Left cardiac atrium (tissue), 4 donors: Measurements from ENCODE around the gene FUOM. TPM values are rescaled to one million over a fixed set of nuclear protein-coding genes. Genes with fewer than 3 reads are reported as not detected.
A peak's percentile ranks its signal among the peaks of the same experiment; 100 is the strongest.

Experiments used
- ATAC-seq, 2 donors: fragments of 200-7000 bp; cut with Tn5 transposase; one replicate each; pipeline ENCODE4 v1.9.1; 2020; ENCODE audit warnings: mild to moderate bottlenecking in 2 of 2, moderate library complexity in 2 of 2
- DNase-seq: peaks from one replicate; pipeline ENCODE4 v3.0.0-alpha.2; 2020
- intact Hi-C, 2 donors: fragments of 100-400 bp; cut with DNase I; formaldehyde crosslinking; loops; one replicate each; pipeline versions ENCODE4 v1.14.1 to v1.15.1; 2022 to 2023
- total RNA-seq, 2 donors: library from RNA; stranded (reverse); fragmentation: NEBNext Ultra II Directional; extraction: Animal tissue kit (Norgen Biotek cat#: 25700); gene quantifications; one replicate each; pipeline ENCODE4 v1.2.1, GENCODE V29; 2021
- donor health status: DM: no; HTN: yes; CAD: no.
- donor health status: DM: no; HTN: yes; CAD: no; lungs with severe emphysema.
- donor health status: DM: yes; HTN: yes; CAD: no.
- donor health status: Dilated cardiomyopathy.

Gene FUOM
- total RNA-seq, 2 donors from 2014 or later = 16.2 to 19.8 TPM

GRCh38 chr10:133338080-133339071, 19.4 kb downstream of the FUOM start:
- intact Hi-C loops = loop anchor here in 1 of 2 donors (10.0 kb wide), 1 partner anchor 186 kb away; the partner anchor contains the start of gene CYP2E1
- DNase-seq (no peak), ATAC-seq (no peak)

GRCh38 chr10:133337370-133337725, 20.5 kb downstream of the FUOM start:
- no peak for DNase-seq
- no peak for ATAC-seq
- intact Hi-C loops = loop anchor here in 1 of 2 donors (10.0 kb wide), 1 partner anchor 187 kb away; the partner anchor contains the start of gene CYP2E1

GRCh38 chr10:133336577-133337369, 21.0 kb downstream of the FUOM start, which contains the start of gene CALY:
Gene CALY (minus strand): TSS chr10:133336896. CDS start chr10:133328989, 7,907 bp downstream.
- intact Hi-C loops = loop anchor here in 1 of 2 donors (10.0 kb wide), 1 partner anchor 188 kb away; the partner anchor contains the start of gene CYP2E1
- DNase-seq = no peak
- ATAC-seq = no peak

- intact Hi-C loops = loop anchor here in 1 of 2 donors (10.0 kb wide), 1 partner anchor 189 kb away; the partner anchor contains the start of gene CYP2E1
- ATAC-seq (peak in 1 of 2 donors; percentile 7), DNase-seq (no peak)
These were observed 21.7 kb downstream of the FUOM start for GRCh38 chr10:133336118-133336576.

- intact Hi-C loops = loop anchor here in 1 of 2 donors (10.0 kb wide), 1 partner anchor 189 kb away; the partner anchor contains the start of gene CYP2E1
- DNase-seq (peak; percentile 69), ATAC-seq (peak; percentile 41 to 43)
These were observed 22.3 kb downstream of the FUOM start for GRCh38 chr10:133335246-133336117.

GRCh38 chr10:133334503-133335245, 23.1 kb downstream of the FUOM start:
- ATAC-seq (peak in 1 of 2 donors; percentile 49), DNase-seq (no peak)
- intact Hi-C loops = loop anchor here in 1 of 2 donors (10.0 kb wide), 1 partner anchor 190 kb away; the partner anchor contains the start of gene CYP2E1

GRCh38 chr10:133332936-133333699, 24.7 kb downstream of the FUOM start:
- no peak for ATAC-seq
- intact Hi-C loops = loop anchor here in 1 of 2 donors (10.0 kb wide), 1 partner anchor 192 kb away; the partner anchor contains the start of gene CYP2E1
- DNase-seq = no peak

GRCh38 chr10:133329491-133330202, 28.2 kb downstream of the FUOM start:
- peak; percentile 90 for DNase-seq
- ATAC-seq = peak; percentile 81 to 87
- intact Hi-C loops = loop anchor here in 1 of 2 donors (2.0 to 10.0 kb wide), 3 partner anchors 65 to 278 kb away; partner anchors contain the start of genes CYP2E1 and MTG1

GRCh38 chr10:133328358-133329343, 29.2 kb downstream of the FUOM start:
- intact Hi-C loops = loop anchor here in 1 of 2 donors (2.0 to 5.0 kb wide), 2 partner anchors 66 to 279 kb away; partner anchors contain the start of gene MTG1
- no peak for DNase-seq
- no peak for ATAC-seq

- ATAC-seq (no peak), DNase-seq (no peak)
- intact Hi-C loops = loop anchor here in 1 of 2 donors (2.0 to 5.0 kb wide), 2 partner anchors 67 to 279 kb away; partner anchors contain the start of gene MTG1
These were observed 30.0 kb downstream of the FUOM start for GRCh38 chr10:133327651-133328357.

GRCh38 chr10:133326745-133327650, 30.8 kb downstream of the FUOM start:
- no peak for ATAC-seq
- intact Hi-C loops = loop anchor here in 1 of 2 donors (5.0 kb wide), 1 partner anchor 280 kb away; no protein-coding TSS in a partner anchor
- DNase-seq = no peak

- intact Hi-C loops = loop anchor here in 1 of 2 donors (5.0 kb wide), 1 partner anchor 281 kb away; no protein-coding TSS in a partner anchor
- ATAC-seq (no peak), DNase-seq (no peak)
These were observed 31.6 kb downstream of the FUOM start for GRCh38 chr10:133326223-133326551.
